GM23338 (cell line): Measurements from ENCODE around the gene SGSH.

Experiments
- CREB1 ChIP-seq: fragments of 250-450 bp; sonication (Bioruptor Pico); IDR thresholded peaks from 2 replicates; pipeline ENCODE4 v1.5.0; 2020; ENCODE audit warnings: low read depth, mild to moderate bottlenecking, moderate library complexity
- CTCF ChIP-seq, 2 experiments: fragments of 200-600 bp in 1 of 2; sonication (generic) in 1 of 2; conservative IDR thresholded peaks; 2 replicates each; pipeline versions ENCODE4 v1.5.1 to v1.6.1; 2016 to 2017; ENCODE audit warnings: antibody characterized with exemption in 2 of 2, low read depth in 2 of 2, mild to moderate bottlenecking in 2 of 2, moderate library complexity in 1 of 2
- ETS1 ChIP-seq: IDR thresholded peaks from 2 replicates; pipeline ENCODE4 v1.6.1; 2016; ENCODE audit warnings: antibody characterized with exemption
- EZH2 ChIP-seq: fragments of 200-600 bp; sonication (generic); IDR thresholded peaks from one replicate; pipeline ENCODE4 v1.8.0; 2017; ENCODE audit warnings: antibody characterized with exemption, mild to moderate bottlenecking, low read depth; ENCODE audit not compliant: unreplicated experiment
- EZH2phosphoT487 ChIP-seq: fragments of 200-600 bp; sonication (generic); IDR thresholded peaks from one replicate; pipeline ENCODE4 v1.8.1; 2018; ENCODE audit warnings: antibody characterized with exemption; ENCODE audit not compliant: unreplicated experiment
- JUNB ChIP-seq: IDR thresholded peaks from one replicate; pipeline ENCODE4 v1.6.1; 2016; ENCODE audit warnings: antibody characterized with exemption; ENCODE audit not compliant: unreplicated experiment
- NANOG ChIP-seq: IDR thresholded peaks from 2 replicates; pipeline ENCODE4 v1.6.1; 2016; ENCODE audit warnings: antibody characterized with exemption, borderline replicate concordance
- POLR2AphosphoS5 ChIP-seq: IDR thresholded peaks from 2 replicates; pipeline ENCODE4 v1.6.1; 2016; ENCODE audit warnings: antibody characterized with exemption, low read depth
- REST ChIP-seq: IDR thresholded peaks from one replicate; pipeline ENCODE4 v1.6.1; 2018; ENCODE audit warnings: antibody characterized with exemption; ENCODE audit not compliant: unreplicated experiment
- STAT1 ChIP-seq: IDR thresholded peaks from one replicate; pipeline ENCODE4 v1.6.1; 2016; ENCODE audit warnings: antibody characterized with exemption; ENCODE audit not compliant: unreplicated experiment
- ZNF462 ChIP-seq: fragments of 250-450 bp; sonication (Bioruptor Pico); IDR thresholded peaks from 2 replicates; pipeline ENCODE4 v1.5.0; 2020; ENCODE audit warnings: mild to moderate bottlenecking, moderate library complexity

- TF ChIP-seq CTCF (conservative IDR thresholded peaks at IDR 0.05; ENCODE audit: low read depth in 2 of 2), result no peak
- TF ChIP-seq JUNB, result no peak
- no peak for TF ChIP-seq CREB1
- TF ChIP-seq POLR2AphosphoS5, result no peak
- no peak for TF ChIP-seq REST
- TF ChIP-seq EZH2, result no peak
- TF ChIP-seq EZH2phosphoT487, result no peak
- TF ChIP-seq STAT1, result no peak
- TF ChIP-seq ETS1, result no peak
- no peak for TF ChIP-seq NANOG
- no peak for TF ChIP-seq ZNF462
Measured at GRCh38 chr17:80163336-80163735, 56.8 kb downstream of the SGSH start.
